ENCODE results near the gene LILRA1. TPM values are rescaled to one million over a fixed set of nuclear protein-coding genes. Genes with fewer than 3 reads are reported as not detected.

LILRA1 gene
- total and polyA plus RNA-seq, 10 donors: 3.4 to 65.0 (median 35.4) TPM

GRCh38 chr19:54606891-54607784 lies 13.7 kb downstream of the LILRA1 start:
- 63 to 66% (median 65%) methylated on average over 15 to 16 of the region's 16 CpGs for WGBS, 5 donors
- intact Hi-C loops (cut with DNase I; ENCODE audit: low total_unique reads): no loop called here
- no peaks in the 10 kb centered on the region for H3K36me3 ChIP-seq
- H3K4me3 ChIP-seq: no peak overlapping the region
- no peak for TF ChIP-seq CTCF (IDR thresholded peaks at IDR 0.05 in 8 of 11, conservative IDR thresholded peaks at IDR 0.05 in 3 of 11)
- TF ChIP-seq POLR2AphosphoS5 (IDR thresholded peaks at IDR 0.05): peak in 1 of 3 donors; percentile 22
- peak; percentile 57 for DNase-seq
- H3K4me1 ChIP-seq: peaks cover 0 to 46% (median 17%) of the 10 kb centered on the region in 6 donors
- peaks cover 0 to 31% (median 12%) of the 10 kb centered on the region in 8 donors for H3K9me3 ChIP-seq
- H3K27me3 ChIP-seq (replicated peaks in 1 of 7): peaks cover 0 to 5% (median 0%) of the 10 kb centered on the region in 7 donors
- peak overlapping the region in 5 of 8 donors; percentile 15 to 73 (median 67) for H3K27ac ChIP-seq

- Histone ChIP-seq H3K27me3 (replicated peaks in 1 of 7) (peaks cover 0 to 5% (median 0%) of the 10 kb centered on the region in 7 donors), H3K9me3 (peaks cover 0 to 31% (median 12%) of the 10 kb centered on the region in 8 donors), H3K36me3 (no peaks in the 10 kb centered on the region), H3K4me1 (peaks cover 0 to 52% (median 22%) of the 10 kb centered on the region in 6 donors), H3K27ac (peak overlapping the region in 5 of 8 donors; percentile 17 to 73 (median 67)), H3K4me3 (no peak overlapping the region)
- intact Hi-C loops (cut with DNase I; ENCODE audit: low total_unique reads): no loop called here
- no peak for TF ChIP-seq CTCF (IDR thresholded peaks at IDR 0.05 in 8 of 11, conservative IDR thresholded peaks at IDR 0.05 in 3 of 11)
- no peak for TF ChIP-seq POLR2AphosphoS5 (IDR thresholded peaks at IDR 0.05)
- TF ChIP-seq POLR2A (IDR thresholded peaks at IDR 0.05): no peak
- WGBS, 5 donors: 67 to 89% (median 83%) methylated on average over 4 to 5 of the region's 5 CpGs
- no peak for DNase-seq
Observed at GRCh38 chr19:54607785-54608150, 14.3 kb downstream of the LILRA1 start.

GRCh38 chr19:54608205-54608604 lies 14.8 kb downstream of the LILRA1 start:
- peak overlapping the region in 4 of 8 donors; percentile 49 to 73 (median 68) for H3K27ac ChIP-seq
- H3K9me3 ChIP-seq: peaks cover 0 to 31% (median 12%) of the 10 kb centered on the region in 8 donors
- TF ChIP-seq POLR2AphosphoS5 (IDR thresholded peaks at IDR 0.05) (no peak), POLR2A (IDR thresholded peaks at IDR 0.05) (no peak), CTCF (IDR thresholded peaks at IDR 0.05 in 8 of 11, conservative IDR thresholded peaks at IDR 0.05 in 3 of 11) (no peak)
- H3K27me3 ChIP-seq (replicated peaks in 1 of 7): peaks cover 0 to 5% (median 0%) of the 10 kb centered on the region in 7 donors
- intact Hi-C loops (cut with DNase I; ENCODE audit: low total_unique reads): no loop called here
- 83 to 95% (median 89%) methylated on average over 6 to 7 of the region's 7 CpGs for WGBS, 5 donors
- no peaks in the 10 kb centered on the region for H3K36me3 ChIP-seq
- peaks cover 0 to 54% (median 23%) of the 10 kb centered on the region in 6 donors for H3K4me1 ChIP-seq
- no peak overlapping the region for H3K4me3 ChIP-seq
- DNase-seq: no peak

GRCh38 chr19:54608792-54609191 lies 15.4 kb downstream of the LILRA1 start:
- no peaks in the 10 kb centered on the region for H3K36me3 ChIP-seq
- peaks cover 0 to 54% (median 23%) of the 10 kb centered on the region in 6 donors for H3K4me1 ChIP-seq
- no peak overlapping the region for H3K4me3 ChIP-seq
- WGBS, 5 donors: 77 to 87% (median 85%) methylated on average over 12 to 15 of the region's 15 CpGs
- intact Hi-C loops (cut with DNase I; ENCODE audit: low total_unique reads): no loop called here
- peaks cover 0 to 5% (median 0%) of the 10 kb centered on the region in 7 donors for H3K27me3 ChIP-seq (replicated peaks in 1 of 7)
- peak; percentile 65 for DNase-seq
- peak overlapping the region in 4 of 8 donors; percentile 49 to 73 (median 68) for H3K27ac ChIP-seq
- TF ChIP-seq CTCF (IDR thresholded peaks at IDR 0.05 in 8 of 11, conservative IDR thresholded peaks at IDR 0.05 in 3 of 11) (no peak), POLR2A (IDR thresholded peaks at IDR 0.05) (no peak), POLR2AphosphoS5 (IDR thresholded peaks at IDR 0.05) (peak in 2 of 3 donors; percentile 67 to 80)
- H3K9me3 ChIP-seq: peaks cover 0 to 31% (median 12%) of the 10 kb centered on the region in 8 donors

All from spleen (tissue), 11 donors.